Measurements from ENCODE around the gene IL26. TPM values are rescaled to one million over a fixed set of nuclear protein-coding genes. Genes with fewer than 3 reads are reported as not detected.

Gene IL26
- total and polyA plus RNA-seq, 7 donors = not detected

GRCh38 chr12:68252077-68252476 lies 26.5 kb upstream of the IL26 start:
- intact Hi-C loops (cut with DNase I) = no loop called here
- Histone ChIP-seq H3K9me3 (no peaks in the 10 kb centered on the region), H3K36me3 (ENCODE audit: insufficient read depth in 1 of 2, low read depth in 1 of 2) (no peaks in the 10 kb centered on the region), H3K4me3 (no peak overlapping the region), H3K27me3 (ENCODE audit: insufficient read depth in 3 of 3, low read length in 2 of 3) (no peaks in the 10 kb centered on the region), H3K27ac (no peak overlapping the region), H3K4me1 (no peaks in the 10 kb centered on the region)
- 87 to 90% (median 89%) methylated on average over 5 of the region's 5 CpGs for WGBS, 3 donors
- DNase-seq (no peak), ATAC-seq (no peak)
- TF ChIP-seq CTCF (IDR thresholded peaks at IDR 0.05) = no peak

DNA sequence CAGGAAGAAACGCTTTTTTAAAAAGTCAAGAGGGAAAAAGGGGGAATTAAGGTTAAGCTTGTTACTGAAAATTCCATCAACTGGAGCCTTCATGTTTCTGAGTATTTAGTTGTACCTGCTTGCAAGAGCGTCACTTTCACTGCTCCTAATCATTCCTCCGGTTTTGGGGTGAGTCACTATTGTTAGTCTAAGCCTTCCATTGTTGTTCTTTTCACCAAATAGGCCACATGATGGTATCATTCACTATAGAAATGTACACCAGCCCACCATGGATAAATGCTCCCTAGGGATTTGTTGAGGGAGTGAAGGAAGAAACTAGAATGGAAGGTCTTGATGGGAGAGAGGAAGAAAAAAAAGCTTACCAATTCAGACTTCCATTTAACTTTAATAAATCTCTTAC lies 24.8 kb upstream of the IL26 start:
- intact Hi-C loops (cut with DNase I) = no loop called here
- Histone ChIP-seq H3K9me3 (no peaks in the 10 kb centered on the region), H3K4me3 (no peak overlapping the region), H3K4me1 (no peaks in the 10 kb centered on the region), H3K27me3 (ENCODE audit: insufficient read depth in 3 of 3, low read length in 2 of 3) (no peaks in the 10 kb centered on the region), H3K27ac (no peak overlapping the region), H3K36me3 (ENCODE audit: insufficient read depth in 1 of 2, low read depth in 1 of 2) (no peaks in the 10 kb centered on the region)
- no peak for ATAC-seq
- DNase-seq = no peak
- WGBS, 3 donors = 74 to 82% (median 80%) methylated on average over 3 of the region's 3 CpGs
- no peak for TF ChIP-seq CTCF (IDR thresholded peaks at IDR 0.05)

DNA sequence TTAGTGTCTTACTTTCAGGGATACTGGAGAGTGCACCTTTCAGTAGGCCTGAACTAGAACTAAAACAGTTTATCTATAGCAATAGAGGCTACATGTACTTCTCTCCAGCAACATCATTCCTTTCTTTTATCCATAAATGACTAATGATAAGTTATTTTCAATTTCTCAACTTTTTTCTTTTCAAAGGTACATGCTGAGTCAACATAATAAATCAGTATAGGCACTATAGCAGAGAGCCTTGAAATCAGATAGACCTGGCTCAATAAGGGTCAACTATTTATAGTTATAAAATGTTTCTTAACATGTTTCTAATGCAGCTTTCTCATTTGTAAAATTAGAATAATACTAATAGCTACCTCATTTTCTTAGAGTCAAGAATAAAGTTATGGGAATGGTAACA lies 22.2 kb upstream of the IL26 start:
- Histone ChIP-seq H3K27ac (no peak overlapping the region), H3K4me3 (no peak overlapping the region), H3K4me1 (no peaks in the 10 kb centered on the region), H3K27me3 (ENCODE audit: insufficient read depth in 3 of 3, low read length in 2 of 3) (no peaks in the 10 kb centered on the region), H3K36me3 (ENCODE audit: insufficient read depth in 1 of 2, low read depth in 1 of 2) (no peaks in the 10 kb centered on the region), H3K9me3 (no peaks in the 10 kb centered on the region)
- no peak for DNase-seq
- no peak for ATAC-seq
- no peak for TF ChIP-seq CTCF (IDR thresholded peaks at IDR 0.05)
- intact Hi-C loops (cut with DNase I) = no loop called here

DNA sequence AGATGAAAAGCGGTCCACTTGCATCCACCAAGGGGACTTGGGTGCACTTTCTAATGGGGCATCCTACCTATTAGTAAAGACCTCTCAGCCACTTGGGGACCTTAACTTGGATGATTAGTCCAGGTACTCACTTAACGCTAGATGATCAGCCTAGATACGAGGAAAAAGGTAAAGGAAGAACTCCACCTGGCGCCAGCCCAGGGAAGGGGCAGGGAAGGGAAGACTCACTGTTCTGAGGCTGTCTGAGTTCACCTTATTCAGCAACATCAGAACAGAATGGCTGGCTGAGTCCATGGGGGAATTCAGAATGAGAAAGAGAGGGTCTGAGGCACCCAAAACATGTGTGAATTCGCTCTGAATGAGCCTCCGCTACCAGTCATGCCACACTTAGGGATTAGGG lies 20.7 kb upstream of the IL26 start:
- intact Hi-C loops (cut with DNase I) = no loop called here
- Histone ChIP-seq H3K4me3 (no peak overlapping the region), H3K4me1 (no peaks in the 10 kb centered on the region), H3K27ac (no peak overlapping the region), H3K9me3 (no peaks in the 10 kb centered on the region), H3K36me3 (ENCODE audit: insufficient read depth in 1 of 2, low read depth in 1 of 2) (no peaks in the 10 kb centered on the region), H3K27me3 (ENCODE audit: insufficient read depth in 3 of 3, low read length in 2 of 3) (no peaks in the 10 kb centered on the region)
- ATAC-seq = no peak
- 94 to 96% (median 96%) methylated on average over 6 of the region's 6 CpGs for WGBS, 3 donors
- no peak for DNase-seq
- no peak for TF ChIP-seq CTCF (IDR thresholded peaks at IDR 0.05)

DNA sequence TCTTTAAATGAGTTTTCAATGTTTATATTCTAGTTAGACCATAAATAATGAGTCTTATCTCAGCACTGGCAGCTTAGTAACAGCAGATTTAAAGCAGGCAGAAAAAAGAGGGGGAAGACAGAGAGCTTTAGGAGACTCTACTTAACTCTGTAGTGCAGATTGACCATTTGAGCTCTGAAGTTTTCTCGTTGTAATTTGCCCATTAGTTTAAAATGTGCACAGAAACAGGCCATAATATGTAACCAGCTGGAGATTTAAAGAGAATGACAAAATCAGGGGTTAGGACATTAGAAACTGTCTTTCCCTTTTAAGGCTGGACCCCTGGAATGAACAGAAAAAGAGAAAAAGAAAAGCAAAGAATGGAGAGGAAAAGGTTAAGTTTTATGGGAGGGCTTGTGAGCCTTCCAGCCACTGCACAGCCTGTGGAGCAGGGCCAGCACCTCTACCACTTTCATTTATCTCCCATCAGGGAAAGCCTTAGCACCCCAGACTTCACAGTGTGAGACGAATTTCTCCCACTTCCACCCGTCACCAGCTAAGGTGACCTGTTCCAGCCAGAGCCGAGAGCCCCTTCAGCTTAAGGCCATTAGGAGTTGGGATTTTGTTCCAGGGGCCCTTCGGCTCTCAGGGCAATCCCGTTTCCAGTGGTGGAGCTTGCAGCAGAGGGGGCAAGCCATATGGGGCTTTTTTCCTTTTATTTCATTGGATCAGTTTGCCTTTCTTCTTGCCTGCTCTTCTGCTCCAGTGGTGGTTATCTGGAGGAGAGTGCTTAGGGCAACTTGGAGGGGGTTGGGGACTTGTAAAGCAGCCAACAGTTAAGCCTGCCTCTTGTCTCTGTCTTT lies 19.8 kb upstream of the IL26 start:
- Histone ChIP-seq H3K27ac (no peak overlapping the region), H3K36me3 (ENCODE audit: insufficient read depth in 1 of 2, low read depth in 1 of 2) (no peaks in the 10 kb centered on the region), H3K27me3 (ENCODE audit: insufficient read depth in 3 of 3, low read length in 2 of 3) (no peaks in the 10 kb centered on the region), H3K4me1 (no peaks in the 10 kb centered on the region), H3K9me3 (no peaks in the 10 kb centered on the region), H3K4me3 (peak overlapping the region; percentile 22)
- no peak for ATAC-seq
- 23 to 33% (median 25%) methylated on average over 6 of the region's 6 CpGs for WGBS, 3 donors
- no peak for DNase-seq
- no peak for TF ChIP-seq CTCF (IDR thresholded peaks at IDR 0.05)
- intact Hi-C loops (cut with DNase I) = no loop called here
